ENCODE results near the gene PKNOX2.
A peak's percentile ranks its signal among the peaks of the same experiment; 100 is the strongest.

The PKNOX2 gene

GRCh38 chr11:125173027-125173426 is 8.5 kb downstream of the PKNOX2 start:
- DNase-seq (ENCODE audit: low spot score) = no peak

GRCh38 chr11:125173556-125173955 is 9.0 kb downstream of the PKNOX2 start:
- DNase-seq (ENCODE audit: low spot score) = no peak

GRCh38 chr11:125174057-125174456 is 9.5 kb downstream of the PKNOX2 start:
- DNase-seq (ENCODE audit: low spot score) = no peak

- DNase-seq (ENCODE audit: low spot score) = no peak
These were observed 10.1 kb downstream of the PKNOX2 start for GRCh38 chr11:125174686-125175085.

GRCh38 chr11:125175166-125175565 is 10.6 kb downstream of the PKNOX2 start:
- DNase-seq (ENCODE audit: low spot score) = no peak

- no peak for DNase-seq (ENCODE audit: low spot score)
These were observed 11.5 kb downstream of the PKNOX2 start for GRCh38 chr11:125175896-125176575.

- DNase-seq (ENCODE audit: low spot score) = no peak
These were observed 12.3 kb downstream of the PKNOX2 start for GRCh38 chr11:125176866-125177265.

- DNase-seq (ENCODE audit: low spot score) = no peak
These were observed 13.0 kb downstream of the PKNOX2 start for GRCh38 chr11:125177543-125177942.

- no peak for DNase-seq (ENCODE audit: low spot score)
These were observed 14.8 kb downstream of the PKNOX2 start for GRCh38 chr11:125179346-125179745.

- no peak for DNase-seq (ENCODE audit: low spot score)
These were observed 15.3 kb downstream of the PKNOX2 start for GRCh38 chr11:125179895-125180294.

- no peak for DNase-seq (ENCODE audit: low spot score)
These were observed 16.1 kb downstream of the PKNOX2 start for GRCh38 chr11:125180413-125181305.

- DNase-seq (ENCODE audit: low spot score) = no peak
These were observed 18.0 kb downstream of the PKNOX2 start for GRCh38 chr11:125182573-125182972.

- DNase-seq (ENCODE audit: low spot score) = no peak
These were observed 19.1 kb downstream of the PKNOX2 start for GRCh38 chr11:125183641-125184040.

- DNase-seq (ENCODE audit: low spot score) = no peak
These were observed 23.5 kb downstream of the PKNOX2 start for GRCh38 chr11:125188021-125188420.

GRCh38 chr11:125190566-125190965 is 26.0 kb downstream of the PKNOX2 start:
- no peak for DNase-seq (ENCODE audit: low spot score)

- no peak for DNase-seq (ENCODE audit: low spot score)
These were observed 27.6 kb downstream of the PKNOX2 start for GRCh38 chr11:125192183-125192582.

GRCh38 chr11:125192717-125193415 is 28.3 kb downstream of the PKNOX2 start:
- no peak for DNase-seq (ENCODE audit: low spot score)

GRCh38 chr11:125193416-125193726 is 28.8 kb downstream of the PKNOX2 start:
- DNase-seq (ENCODE audit: low spot score) = no peak

- no peak for DNase-seq (ENCODE audit: low spot score)
These were observed 29.3 kb downstream of the PKNOX2 start for GRCh38 chr11:125193841-125194240.

GRCh38 chr11:125199915-125200314 is 35.4 kb downstream of the PKNOX2 start:
- no peak for DNase-seq (ENCODE audit: low spot score)

GRCh38 chr11:125200441-125200840 is 35.9 kb downstream of the PKNOX2 start:
- DNase-seq (ENCODE audit: low spot score) = no peak

GRCh38 chr11:125201525-125202141 is 37.1 kb downstream of the PKNOX2 start:
- DNase-seq (ENCODE audit: low spot score) = peak; percentile 36
